GM12878 (cell line): Measurements from ENCODE around the gene ENO2. TPM values are rescaled to one million over a fixed set of nuclear protein-coding genes. Genes with fewer than 3 reads are reported as not detected.

Experiments
- CUX1 ChIP-seq: IDR thresholded peaks from 2 replicates; pipeline ENCODE4 v1.6.1; 2012; ENCODE audit warnings: improper control_type of control experiment, low read depth, low read length; ENCODE audit not compliant: insufficient replicate concordance
- MAX ChIP-seq: IDR thresholded peaks from 2 replicates; pipeline ENCODE4 v1.6.1; 2012; ENCODE audit warnings: low read depth, low read length, improper control_type of control experiment
- NFYA ChIP-seq: IDR thresholded peaks from 2 replicates; pipeline ENCODE4 v1.6.1; 2011; ENCODE audit warnings: low read depth, mild to moderate bottlenecking, low read length, improper control_type of control experiment, borderline replicate concordance
- NFYB ChIP-seq: IDR thresholded peaks from 2 replicates; pipeline ENCODE4 v1.6.1; 2011; ENCODE audit warnings: low read depth, mild to moderate bottlenecking, low read length, improper control_type of control experiment, moderate library complexity; ENCODE audit not compliant: insufficient read depth
- NR2F1 ChIP-seq: fragments of 450-650 bp; conservative IDR thresholded peaks from 2 replicates; pipeline ENCODE4 v1.6.1; 2017; ENCODE audit warnings: mild to moderate bottlenecking
- PAX5 ChIP-seq: IDR thresholded peaks from 2 replicates; pipeline ENCODE4 v1.6.1; 2011; ENCODE audit warnings: low read depth, low read length, borderline replicate concordance
- RB1 ChIP-seq: fragments of 450-650 bp; formaldehyde crosslinking; IDR thresholded peaks from 2 replicates; pipeline ENCODE4 v1.6.1; 2017; ENCODE audit warnings: mild to moderate bottlenecking, borderline replicate concordance
- RELB ChIP-seq: fragments of 450-650 bp; IDR thresholded peaks from 2 replicates; pipeline ENCODE4 v1.6.1; 2017; ENCODE audit warnings: low read depth, mild to moderate bottlenecking, moderate library complexity
- SMAD1 ChIP-seq: fragments of 450-650 bp; IDR thresholded peaks from 2 replicates; pipeline ENCODE4 v1.6.1; 2018; ENCODE audit warnings: mild to moderate bottlenecking, low read depth; ENCODE audit not compliant: partially characterized antibody
- SMAD5 ChIP-seq: IDR thresholded peaks from 2 replicates; pipeline ENCODE4 v1.6.1; 2016; ENCODE audit warnings: antibody characterized with exemption, low read depth
- SP1 ChIP-seq: IDR thresholded peaks from one replicate; pipeline ENCODE4 v1.6.1; 2011; ENCODE audit warnings: low read depth, low read length
- TAF1 ChIP-seq: IDR thresholded peaks from 2 replicates; pipeline ENCODE4 v1.6.1; 2011; ENCODE audit warnings: mild to moderate bottlenecking, low read depth, low read length, borderline replicate concordance
- USF2 ChIP-seq: IDR thresholded peaks from 2 replicates; pipeline ENCODE4 v1.6.1; 2011; ENCODE audit warnings: low read depth, low read length, improper control_type of control experiment, borderline replicate concordance
- YY1 ChIP-seq: IDR thresholded peaks from 2 replicates; pipeline ENCODE4 v1.6.1; 2011; ENCODE audit warnings: low read depth, mild to moderate bottlenecking, low read length
- ZBED1 ChIP-seq: IDR thresholded peaks from 2 replicates; pipeline ENCODE4 v1.6.1; 2016; ENCODE audit warnings: borderline replicate concordance
- polyA plus RNA-seq, 11 experiments: library from polyadenylated mRNA; depleted of rRNA in 4 of 11; unstranded in 6 of 11; stranded (reverse) in 5 of 11; fragments of >200 nt; fragmentation: Nextera tagmentation in 4 of 11; fragmentation: Illumina TruSeq in 1 of 11; extraction: Ambion mirVana in 4 of 11; extraction: Trizol in 1 of 11; gene quantifications; 1 replicate in 1 of 11; 2 replicates in 10 of 11; pipeline versions ENCODE4 v1.2.1 to v1.2.3, GENCODE V29; 2011 to 2016; ENCODE audit warnings: inconsistent platforms in 2 of 11, missing spikeins in 2 of 11, low read depth in 1 of 11
- total RNA-seq, 4 experiments: library from RNA; depleted of rRNA in 3 of 4; stranded (reverse); fragments of >200 nt in 3 of 4; fragmentation: Illumina TruSeq in 1 of 4; extraction: Trizol in 1 of 4; gene quantifications; 2 replicates each; pipeline versions ENCODE4 v1.2.1 to v1.2.3, GENCODE V29; 2013 to 2021
- TF ChIP-seq, protein P1 (sequence below): fragments of 450-650 bp; IDR thresholded peaks from 2 replicates; pipeline ENCODE4 v1.6.1; 2017; ENCODE audit warnings: mild to moderate bottlenecking, moderate library complexity

ENO2 gene
- total and polyA plus RNA-seq, 10 of the 15 experiments (the other 5 are each of a cell fraction or from before 2014, with no cell fraction given) = 24.8 to 196 (median 43.1) TPM

GRCh38 chr12:6953442-6954315, 39.3 kb downstream of the ENO2 start (continued):
- TF ChIP-seq USF2 (peak; percentile 84), NR2F1 (peak; percentile 83), SMAD1 (peak; percentile 95), YY1 (no peak; the same call in 1 of the 2 replicates), NFYA (no peak), RB1 (0 out of 2 replicates have a peak, but pooled peaks have one; percentile 14), SP1 (peak; percentile 55), PAX5 (peak; percentile 65), RELB (peak; percentile 99), ZBED1 (peak; percentile 59), MAX (0 out of 2 replicates have a peak, but pooled peaks have one; percentile 53), NFYB (0 out of 2 replicates have a peak, but pooled peaks have one; percentile 25), SMAD5 (peak; percentile 91), TAF1 (peak; percentile 97), CUX1 (peak; percentile 78)
- TF ChIP-seq, protein P1, sequence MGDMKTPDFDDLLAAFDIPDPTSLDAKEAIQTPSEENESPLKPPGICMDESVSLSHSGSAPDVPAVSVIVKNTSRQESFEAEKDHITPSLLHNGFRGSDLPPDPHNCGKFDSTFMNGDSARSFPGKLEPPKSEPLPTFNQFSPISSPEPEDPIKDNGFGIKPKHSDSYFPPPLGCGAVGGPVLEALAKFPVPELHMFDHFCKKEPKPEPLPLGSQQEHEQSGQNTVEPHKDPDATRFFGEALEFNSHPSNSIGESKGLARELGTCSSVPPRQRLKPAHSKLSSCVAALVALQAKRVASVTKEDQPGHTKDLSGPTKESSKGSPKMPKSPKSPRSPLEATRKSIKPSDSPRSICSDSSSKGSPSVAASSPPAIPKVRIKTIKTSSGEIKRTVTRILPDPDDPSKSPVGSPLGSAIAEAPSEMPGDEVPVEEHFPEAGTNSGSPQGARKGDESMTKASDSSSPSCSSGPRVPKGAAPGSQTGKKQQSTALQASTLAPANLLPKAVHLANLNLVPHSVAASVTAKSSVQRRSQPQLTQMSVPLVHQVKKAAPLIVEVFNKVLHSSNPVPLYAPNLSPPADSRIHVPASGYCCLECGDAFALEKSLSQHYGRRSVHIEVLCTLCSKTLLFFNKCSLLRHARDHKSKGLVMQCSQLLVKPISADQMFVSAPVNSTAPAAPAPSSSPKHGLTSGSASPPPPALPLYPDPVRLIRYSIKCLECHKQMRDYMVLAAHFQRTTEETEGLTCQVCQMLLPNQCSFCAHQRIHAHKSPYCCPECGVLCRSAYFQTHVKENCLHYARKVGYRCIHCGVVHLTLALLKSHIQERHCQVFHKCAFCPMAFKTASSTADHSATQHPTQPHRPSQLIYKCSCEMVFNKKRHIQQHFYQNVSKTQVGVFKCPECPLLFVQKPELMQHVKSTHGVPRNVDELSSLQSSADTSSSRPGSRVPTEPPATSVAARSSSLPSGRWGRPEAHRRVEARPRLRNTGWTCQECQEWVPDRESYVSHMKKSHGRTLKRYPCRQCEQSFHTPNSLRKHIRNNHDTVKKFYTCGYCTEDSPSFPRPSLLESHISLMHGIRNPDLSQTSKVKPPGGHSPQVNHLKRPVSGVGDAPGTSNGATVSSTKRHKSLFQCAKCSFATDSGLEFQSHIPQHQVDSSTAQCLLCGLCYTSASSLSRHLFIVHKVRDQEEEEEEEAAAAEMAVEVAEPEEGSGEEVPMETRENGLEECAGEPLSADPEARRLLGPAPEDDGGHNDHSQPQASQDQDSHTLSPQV = no peak
